HG03175 (cell line): ENCODE data around the gene KCTD11.

ENCODE experiments used
- ATAC-seq: cut with Tn5 transposase; IDR thresholded peaks from one replicate; pipeline ENCODE4 v1.9.1; 2021; ENCODE audit warnings: mild to moderate bottlenecking, moderate library complexity; ENCODE audit not compliant: unreplicated experiment

Gene KCTD11

DNA sequence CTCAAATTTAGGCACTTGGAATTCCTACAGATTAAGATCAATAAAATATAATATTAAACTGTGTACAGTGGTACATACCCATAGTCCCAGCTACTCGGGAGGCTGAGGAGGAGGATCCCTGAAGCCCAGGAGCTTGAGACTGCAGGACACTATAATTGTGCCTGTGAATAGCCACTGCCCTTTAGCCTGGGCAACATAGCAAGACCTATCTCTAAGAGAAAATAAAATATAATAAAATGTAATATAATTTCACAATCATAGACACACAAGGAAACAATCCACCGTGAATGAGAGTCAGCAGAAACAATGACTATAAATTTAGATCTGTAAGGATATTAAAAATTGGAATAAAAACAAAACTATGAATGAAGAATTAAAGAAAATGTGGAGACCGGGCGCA, 18.9 kb downstream of the KCTD11 start:
- no peak for ATAC-seq

DNA sequence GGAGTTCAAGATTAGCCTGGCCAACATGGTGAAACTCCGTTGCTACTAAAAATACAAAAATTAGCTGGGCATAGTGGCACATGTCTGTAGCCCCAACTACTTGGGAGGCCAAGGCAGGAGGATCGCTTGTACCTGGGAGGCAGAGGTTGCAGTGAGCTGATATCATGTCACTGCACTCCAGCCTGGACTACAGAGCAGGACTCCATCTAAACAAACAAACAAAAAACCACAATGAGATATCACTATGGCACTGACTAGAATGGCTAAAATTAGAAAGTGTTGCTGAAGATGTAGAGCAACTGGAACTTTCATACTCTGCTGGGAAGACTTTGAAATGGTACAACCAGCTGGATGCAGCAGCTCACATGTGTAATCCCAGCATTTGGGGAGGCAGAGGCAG, 22.4 kb downstream of the KCTD11 start:
- ATAC-seq: no peak

DNA sequence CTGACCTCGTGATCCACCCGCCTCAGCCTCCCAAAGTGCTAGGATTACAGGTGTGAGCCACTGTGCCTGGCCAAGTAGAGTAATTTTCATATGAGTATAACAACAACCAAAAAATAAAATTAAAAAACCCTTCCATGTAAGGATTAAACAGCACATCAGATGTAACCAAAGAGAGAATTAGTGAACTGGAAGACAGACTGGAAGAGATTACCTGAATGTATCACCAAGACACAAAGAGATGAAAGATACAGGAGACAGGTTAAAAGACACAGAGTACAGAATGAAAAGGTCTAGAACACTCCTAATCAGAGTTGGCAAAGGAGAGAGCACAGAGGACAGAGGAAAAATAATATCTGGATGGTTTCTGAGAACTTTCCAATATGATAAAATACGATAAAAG, 27.2 kb downstream of the KCTD11 start:
- no peak for ATAC-seq

DNA sequence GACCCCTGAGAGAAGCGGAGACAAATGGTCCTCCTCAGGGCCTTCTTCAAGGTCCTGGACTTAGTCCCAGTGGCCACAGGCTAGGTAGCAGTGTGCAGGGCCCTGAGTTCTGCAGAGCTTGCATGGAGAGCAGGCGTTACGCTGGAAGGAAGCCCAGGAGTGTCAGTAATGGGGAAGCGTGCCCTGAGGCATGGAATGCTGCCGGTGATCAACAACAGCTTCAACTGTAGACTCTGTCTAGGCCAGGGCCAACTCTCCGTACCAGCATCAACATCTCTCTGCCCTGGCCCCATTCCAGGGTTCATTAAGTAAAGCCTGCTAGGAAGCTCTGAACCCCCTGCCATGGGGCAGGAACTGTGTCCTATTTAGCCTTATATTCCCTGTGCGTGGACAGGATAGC, 28.4 kb downstream of the KCTD11 start:
- ATAC-seq: no peak

DNA sequence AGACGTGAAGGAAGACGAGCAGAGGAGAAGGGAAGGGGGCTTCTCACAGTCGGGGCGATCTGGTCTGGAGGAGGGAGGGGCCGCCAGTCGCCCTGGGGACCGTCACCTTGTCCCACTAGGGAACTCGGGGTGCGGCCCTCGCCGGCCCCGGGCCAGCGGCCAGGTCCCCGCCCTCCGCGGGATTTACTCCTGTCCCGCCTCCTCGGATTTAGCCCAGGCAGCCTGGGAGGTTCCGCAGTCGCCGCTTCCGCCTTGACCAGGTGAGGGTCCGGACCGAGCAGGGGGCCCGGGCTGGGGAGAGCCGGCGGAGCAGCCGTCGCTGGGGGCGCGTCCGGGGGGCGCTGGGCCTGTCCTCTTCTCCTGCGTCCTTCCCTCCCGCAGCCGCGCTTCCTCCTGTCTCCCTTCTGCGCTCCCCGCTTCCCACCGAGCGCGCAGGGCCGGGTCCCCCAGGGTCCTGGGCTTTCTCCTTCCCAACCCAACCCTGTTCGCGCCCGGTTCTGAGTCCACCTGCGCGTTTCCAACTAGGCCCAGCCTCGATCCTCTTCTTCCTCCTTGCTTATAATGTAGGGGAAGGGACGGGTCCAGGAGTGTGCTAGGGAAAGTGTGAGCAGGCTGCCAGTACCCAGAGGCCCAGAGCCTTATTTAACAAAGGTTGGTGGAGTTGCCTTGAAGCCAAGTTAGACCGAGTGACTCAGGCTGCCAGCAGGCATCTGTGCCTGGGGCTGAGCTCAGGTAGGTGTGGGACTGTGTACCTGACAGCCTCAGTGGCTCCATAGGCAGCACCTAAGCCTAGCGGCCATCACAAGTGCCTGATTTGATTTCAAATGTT, 29.1 kb downstream of the KCTD11 start, which contains the start of gene TNK1:
TNK1 (plus strand) TSS at position 235 of the 829 bp plus-strand sequence. CDS start 1,838 bp downstream, outside the sequence.
- ATAC-seq: no peak

DNA sequence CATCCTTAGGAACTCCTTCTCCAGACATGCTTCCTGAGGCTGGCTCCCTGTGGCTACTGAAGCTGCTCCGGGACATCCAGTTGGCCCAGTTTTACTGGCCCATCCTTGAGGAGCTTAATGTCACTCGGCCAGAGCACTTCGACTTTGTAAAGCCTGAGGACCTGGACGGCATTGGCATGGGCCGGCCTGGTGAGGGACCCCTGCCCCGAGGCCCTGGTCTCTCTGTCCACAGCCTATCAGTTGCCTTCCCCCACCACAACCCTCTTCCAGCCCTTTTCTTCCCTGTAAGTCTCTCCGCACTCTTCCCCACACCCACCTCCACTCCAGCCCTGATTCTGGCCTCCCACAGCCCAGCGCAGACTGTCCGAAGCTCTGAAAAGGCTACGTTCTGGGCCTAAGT, 30.9 kb downstream of the KCTD11 start:
- ATAC-seq: no peak

DNA sequence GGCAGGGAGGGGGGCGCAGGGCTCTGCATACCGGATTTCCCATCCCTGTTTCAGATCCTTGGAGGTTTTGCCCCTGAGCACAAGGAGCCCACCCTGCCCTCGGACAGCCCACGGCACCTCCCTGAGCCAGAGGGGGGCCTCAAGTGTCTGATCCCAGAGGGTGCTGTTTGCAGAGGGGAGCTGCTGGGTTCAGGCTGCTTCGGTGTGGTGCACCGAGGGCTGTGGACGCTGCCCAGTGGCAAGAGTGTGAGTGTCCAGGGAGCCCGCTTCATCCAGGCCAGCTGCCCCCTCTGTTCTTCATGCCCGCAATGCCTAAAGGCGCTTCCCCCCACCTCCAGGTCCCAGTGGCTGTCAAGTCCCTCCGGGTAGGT, 31.4 kb downstream of the KCTD11 start:
- no peak for ATAC-seq

DNA sequence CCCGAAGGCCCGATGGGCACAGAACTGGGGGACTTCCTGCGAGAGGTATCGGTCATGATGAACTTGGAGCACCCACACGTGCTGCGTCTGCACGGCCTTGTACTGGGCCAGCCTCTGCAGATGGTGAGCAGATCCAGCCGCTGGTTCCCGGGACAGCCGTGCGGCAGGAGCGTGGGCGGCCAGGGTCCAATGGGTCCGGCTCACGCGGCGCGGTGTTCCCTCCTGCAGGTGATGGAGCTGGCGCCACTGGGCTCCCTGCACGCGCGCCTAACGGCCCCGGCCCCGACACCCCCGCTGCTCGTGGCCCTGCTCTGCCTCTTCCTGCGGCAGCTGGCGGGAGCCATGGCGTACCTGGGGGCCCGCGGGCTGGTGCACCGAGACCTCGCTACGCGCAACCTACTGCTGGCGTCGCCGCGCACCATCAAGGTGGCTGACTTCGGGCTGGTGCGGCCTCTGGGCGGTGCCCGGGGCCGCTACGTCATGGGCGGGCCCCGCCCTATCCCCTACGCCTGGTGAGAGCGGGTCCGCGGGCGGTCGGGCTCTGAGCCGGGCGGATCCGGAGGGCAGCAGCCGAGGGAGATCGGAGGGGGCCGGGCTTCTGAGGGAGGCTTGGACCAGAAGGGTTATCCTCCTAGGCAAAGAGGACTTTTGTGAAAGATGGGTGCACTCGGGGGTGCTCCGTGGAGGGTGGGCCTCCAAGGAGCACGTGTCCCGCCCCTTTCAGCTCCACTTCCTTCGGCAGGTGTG, 32.0 kb downstream of the KCTD11 start:
- peak; percentile 80 for ATAC-seq

DNA sequence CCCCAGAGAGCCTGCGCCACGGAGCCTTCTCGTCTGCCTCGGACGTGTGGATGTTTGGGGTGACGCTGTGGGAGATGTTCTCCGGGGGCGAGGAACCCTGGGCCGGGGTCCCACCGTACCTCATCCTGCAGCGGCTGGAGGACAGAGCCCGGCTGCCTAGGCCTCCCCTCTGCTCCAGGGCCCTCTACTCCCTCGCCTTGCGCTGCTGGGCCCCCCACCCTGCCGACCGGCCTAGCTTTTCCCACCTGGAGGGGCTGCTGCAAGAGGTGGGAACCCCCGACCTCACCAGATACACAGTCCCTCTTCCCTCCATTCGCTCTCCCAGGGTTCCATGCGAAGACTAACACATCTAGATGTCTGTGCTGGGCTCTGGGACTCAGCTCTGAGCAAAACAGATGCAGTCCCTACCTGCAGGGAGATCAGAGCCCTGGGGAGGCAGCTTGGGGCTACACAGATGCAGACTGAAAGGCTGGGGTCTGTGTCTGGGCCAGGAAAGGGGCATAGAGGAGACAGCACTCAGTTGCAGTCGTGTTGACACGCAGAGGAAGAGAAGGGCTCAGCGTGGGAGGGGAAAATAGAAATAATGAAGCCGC, 32.6 kb downstream of the KCTD11 start:
- no peak for ATAC-seq

DNA sequence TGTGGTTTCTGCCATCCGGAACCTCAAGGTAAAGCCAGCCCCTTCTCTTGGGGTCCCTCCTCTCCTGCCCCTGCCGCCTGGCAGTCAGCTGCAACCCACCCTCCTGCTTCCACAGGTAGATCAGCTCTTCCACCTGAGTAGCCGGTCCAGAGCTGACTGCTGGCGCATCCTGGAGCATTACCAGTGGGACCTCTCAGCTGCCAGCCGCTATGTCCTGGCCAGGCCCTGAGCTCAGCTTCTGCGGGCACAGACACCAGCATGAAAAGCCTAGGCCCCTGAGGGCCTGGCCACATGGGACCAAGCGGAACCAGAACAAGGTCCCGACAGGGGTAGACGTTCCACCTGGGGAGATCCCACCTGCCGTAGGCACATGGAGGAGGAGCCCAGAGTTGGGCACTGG, 36.9 kb downstream of the KCTD11 start:
- no peak for ATAC-seq

DNA sequence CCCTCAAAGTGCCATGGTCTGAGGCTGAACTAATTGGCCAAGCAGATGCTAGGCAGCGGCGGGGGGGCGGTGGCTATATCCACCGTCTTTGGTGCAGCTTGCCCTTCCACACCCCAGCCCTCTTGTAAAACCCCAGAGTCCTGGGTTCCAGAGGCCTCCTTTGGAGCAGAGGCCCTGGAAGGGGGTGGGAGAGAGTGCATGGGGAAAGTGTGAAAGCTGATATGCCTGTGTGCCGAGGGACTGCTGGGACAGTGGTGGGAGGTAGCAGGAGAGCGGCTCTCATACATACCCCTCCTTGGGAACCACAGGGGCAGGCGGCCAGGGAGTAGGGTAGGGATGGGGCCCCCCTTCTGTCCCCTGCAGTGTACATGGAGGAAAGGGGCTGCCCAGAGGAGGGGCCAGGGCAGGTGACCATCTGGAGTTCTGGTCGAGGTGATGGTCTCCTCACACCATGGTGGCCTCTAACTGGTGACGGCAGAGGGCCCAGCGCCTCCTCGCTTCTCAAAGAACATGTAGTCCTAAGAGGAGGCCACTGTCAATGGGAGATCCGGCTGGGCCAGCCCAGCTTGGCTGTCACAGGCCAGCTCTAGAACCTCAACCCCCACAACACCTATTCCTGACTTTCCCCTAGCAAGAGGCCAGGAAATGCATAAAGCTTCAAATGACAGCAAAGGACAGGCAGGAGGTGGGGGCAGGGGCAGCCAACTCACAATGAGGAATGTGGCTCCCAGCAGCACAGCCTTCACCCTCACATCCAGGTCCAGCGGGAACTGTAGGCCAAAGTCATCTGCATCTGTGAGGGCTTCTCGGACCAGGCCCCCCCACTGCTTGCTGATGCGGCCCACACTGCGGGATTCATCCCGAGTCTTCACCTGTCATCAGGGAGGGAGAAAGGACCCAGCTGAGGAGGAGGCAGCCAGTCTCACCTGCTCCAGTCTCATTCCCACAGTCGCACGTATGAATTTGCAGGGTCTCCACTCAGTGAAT, 38.3 kb downstream of the KCTD11 start:
- ATAC-seq: no peak

DNA sequence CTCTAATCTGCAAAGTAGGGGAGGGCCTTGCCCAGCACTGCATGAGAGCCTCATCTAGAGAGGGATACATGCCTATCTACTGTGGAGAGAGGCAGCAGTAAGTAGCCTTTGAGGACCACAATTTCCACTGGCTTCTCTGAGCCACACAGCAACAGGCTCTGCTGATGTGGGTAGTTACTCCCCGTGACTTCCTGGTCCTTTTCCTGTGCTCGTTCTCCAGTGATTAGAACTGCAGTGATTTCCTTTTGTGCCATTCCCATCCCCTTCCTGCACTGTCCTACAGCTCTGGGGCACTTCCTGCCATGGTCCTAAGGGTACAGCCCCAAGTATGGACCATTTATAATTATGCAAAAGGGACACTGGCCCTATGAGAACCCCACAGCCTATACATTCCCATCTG, 39.3 kb downstream of the KCTD11 start:
- ATAC-seq: no peak

DNA sequence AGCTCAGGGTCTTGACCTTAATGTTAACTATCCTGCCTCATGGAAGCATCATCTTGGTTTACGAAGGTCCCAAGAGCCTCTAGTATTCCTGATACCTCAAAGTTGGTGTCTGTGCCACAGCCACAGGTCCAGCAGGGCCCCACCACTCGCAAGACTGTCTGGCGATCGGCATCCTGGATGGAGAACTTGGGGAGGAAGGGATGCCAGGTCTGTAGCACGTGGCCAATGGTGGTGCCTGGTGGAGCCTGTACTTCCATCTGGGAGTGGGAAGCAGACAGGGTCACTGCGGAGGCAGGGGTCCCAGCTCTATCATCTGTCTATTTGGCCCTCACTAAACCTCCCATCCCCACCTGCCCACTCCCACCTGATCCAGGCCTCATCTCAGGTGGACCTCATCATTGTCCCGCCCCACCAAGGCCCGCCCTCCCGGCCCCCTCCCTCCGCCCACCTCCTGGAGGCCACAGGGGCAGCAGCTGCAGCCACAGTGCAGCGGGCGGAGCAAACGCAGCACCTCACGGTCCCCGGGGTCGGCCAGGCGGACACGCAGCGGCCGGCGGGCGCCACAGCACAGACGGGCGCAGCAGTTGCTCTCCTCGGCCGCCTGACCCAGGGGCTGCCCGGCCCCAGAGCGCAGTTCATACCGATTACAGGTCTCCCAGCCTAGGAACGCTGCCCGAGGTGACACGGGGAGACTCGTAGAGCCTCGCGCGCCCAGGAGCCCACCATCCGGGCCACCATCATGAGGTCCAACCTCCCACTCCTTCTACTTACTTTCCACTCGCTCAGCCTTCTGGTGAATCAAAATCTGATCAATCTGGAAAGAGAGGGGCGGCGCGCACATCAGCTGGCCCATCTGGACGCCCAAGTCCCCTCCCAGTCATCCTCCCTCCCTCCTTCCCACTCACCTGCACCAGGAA, 41.0 kb downstream of the KCTD11 start:
- no peak for ATAC-seq

DNA sequence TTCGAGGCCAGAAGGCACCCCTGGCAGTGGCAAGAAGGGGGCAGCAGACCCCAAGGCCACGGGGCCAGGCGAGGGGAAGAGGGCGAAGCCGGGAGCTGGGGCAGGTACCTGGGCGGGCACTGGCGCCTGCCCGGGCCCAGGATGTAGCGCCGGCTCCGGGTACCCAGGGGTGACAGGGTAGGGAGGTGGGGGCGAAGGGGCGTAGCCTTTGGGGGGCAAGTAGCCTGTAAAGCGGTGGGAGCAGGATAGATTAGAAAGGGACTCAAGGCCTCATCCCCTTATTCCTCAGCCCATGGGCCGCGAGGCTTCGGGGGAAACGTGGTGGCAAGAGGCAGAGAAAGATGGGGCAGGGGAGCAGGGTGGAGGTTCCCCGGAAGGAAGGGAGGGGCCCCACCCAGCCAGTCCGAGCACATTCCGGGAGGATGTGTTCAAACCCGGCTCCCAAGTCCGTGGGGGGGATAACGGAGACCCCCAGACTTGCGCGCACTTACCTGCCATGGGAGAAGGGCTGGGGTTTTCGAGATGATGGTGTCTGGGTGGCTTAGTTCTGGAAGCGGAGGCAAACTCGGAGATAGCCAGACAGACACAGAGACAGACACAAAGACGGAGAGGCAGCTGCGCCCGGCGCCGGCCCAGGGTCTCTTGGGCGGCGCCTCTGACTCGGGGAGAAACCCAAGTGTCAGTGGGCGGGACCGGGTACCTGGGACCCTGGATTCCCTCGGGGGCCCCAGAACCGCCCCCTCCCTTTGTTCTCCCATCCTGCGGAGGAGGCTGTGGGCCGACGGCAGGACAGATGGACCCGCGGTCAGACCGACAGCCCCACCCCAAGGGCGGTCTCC, 41.9 kb downstream of the KCTD11 start:
- ATAC-seq: peak; percentile 32

DNA sequence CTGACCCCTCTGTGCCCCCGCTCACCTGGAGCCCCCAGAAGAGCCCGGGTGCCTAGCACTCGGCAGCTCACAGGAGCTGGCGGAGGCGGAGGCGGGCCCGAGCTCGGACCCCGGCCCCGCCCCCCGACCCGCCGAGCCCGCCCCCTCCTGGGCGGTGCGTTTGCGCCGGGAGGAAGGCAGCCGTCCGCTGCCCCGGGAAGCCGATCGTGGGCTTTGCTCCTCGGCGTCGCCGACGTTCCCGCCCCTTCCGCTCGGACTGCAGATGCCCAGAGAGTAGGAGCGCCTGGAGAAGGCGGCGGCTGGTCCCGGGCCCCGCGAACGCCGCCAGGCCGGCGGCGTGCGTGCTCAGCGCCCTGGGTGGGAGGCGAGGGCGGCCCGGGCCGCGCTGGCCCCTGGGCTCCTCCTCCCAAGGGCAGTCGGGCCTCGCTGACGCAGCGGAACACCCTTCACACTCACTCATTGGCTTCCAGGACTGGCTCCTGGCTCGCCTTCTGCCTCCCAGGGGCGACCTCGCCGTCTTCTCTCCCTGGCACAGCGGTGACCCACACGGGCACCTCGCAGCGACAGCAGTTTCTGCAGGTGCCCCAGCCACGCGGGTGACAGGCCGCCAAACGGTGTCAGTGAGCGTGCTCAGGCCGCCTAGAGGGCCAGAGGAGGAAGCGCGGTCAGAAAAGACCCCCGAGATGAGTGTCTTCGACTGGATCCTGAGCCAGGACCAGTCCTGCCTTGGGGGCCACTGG, 42.7 kb downstream of the KCTD11 start, which contains the start of gene PLSCR3:
PLSCR3 (minus strand) TSS at position 74 of the 740 bp plus-strand sequence. CDS start 415 bp downstream, outside the sequence.
- ATAC-seq: peak; percentile 69

DNA sequence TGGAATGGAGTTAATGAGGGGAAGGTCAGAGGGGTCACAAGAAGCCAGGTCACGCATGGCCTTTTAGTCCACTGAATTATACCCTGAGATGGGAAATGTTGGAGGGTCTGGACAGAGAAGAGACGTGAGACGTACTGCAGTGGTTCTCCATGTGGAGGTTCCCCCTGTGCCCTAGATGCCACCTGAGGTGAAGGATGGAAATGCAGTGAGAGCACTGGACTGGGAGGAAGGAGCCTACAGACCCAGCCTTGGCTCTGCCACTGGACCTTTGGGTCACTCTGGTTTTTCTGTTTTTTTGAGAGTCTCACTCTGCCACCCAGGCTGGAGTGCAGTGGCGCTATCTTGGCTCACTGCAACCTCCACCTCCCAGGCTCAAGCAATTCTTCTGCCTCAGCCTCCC, 44.2 kb downstream of the KCTD11 start:
- ATAC-seq: no peak

DNA sequence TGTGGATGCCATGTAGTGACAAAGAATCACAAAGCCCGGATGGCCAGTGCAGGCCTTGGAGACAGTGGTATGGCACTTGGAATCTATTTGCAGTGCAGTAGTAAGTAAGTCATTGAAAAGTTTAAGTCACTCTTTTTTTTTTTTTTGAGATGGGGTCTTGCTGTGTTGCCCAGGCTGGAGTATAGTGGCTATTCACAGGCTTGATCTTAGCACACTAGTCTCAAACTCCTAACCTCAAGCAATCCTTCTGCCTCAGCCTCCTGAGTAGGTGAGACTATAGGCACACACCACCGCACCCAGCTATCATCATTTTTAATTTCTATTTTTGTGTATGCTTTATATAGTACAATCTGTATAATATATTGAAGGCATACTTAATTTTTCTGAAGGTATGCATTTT, 46.6 kb downstream of the KCTD11 start:
- no peak for ATAC-seq
